MM.1S (cell line): ENCODE measurements around the gene ZNF488.

Experiments
- DNase-seq: peaks from one replicate; pipeline ENCODE4 v3.0.0-alpha.2; 2015
- H2AFZ ChIP-seq: fragments of 300-600 bp; sonication (generic); 2 replicates; pipeline ENCODE4 v1.6.0; 2016; ENCODE audit warnings: antibody characterized with exemption, low read length
- H3F3A ChIP-seq: fragments of 300-600 bp; sonication (generic); 2 replicates; pipeline ENCODE4 v1.6.1; 2016; ENCODE audit warnings: mild to moderate bottlenecking, antibody characterized with exemption, low read length, moderate library complexity, mixed read lengths; ENCODE audit not compliant: insufficient read depth
- H3K27ac ChIP-seq: fragments of 300-600 bp; sonication (generic); 2 replicates; pipeline ENCODE4 v1.5.1; 2016; ENCODE audit warnings: mild to moderate bottlenecking, low read length
- H3K27me3 ChIP-seq: fragments of 300-600 bp; sonication (generic); replicated peaks from 2 replicates; pipeline ENCODE4 v1.6.0; 2016; ENCODE audit warnings: low read length; ENCODE audit not compliant: insufficient read depth
- H3K36me3 ChIP-seq: fragments of 300-600 bp; sonication (generic); replicated peaks from 2 replicates; pipeline ENCODE4 v1.6.1; 2016; ENCODE audit warnings: mild to moderate bottlenecking, low read length, mixed read lengths; ENCODE audit not compliant: insufficient read depth
- H3K4me1 ChIP-seq: fragments of 300-600 bp; sonication (generic); 2 replicates; pipeline ENCODE4 v1.6.1; 2016; ENCODE audit warnings: low read length, mixed read lengths
- H3K4me2 ChIP-seq: fragments of 300-600 bp; sonication (generic); 2 replicates; pipeline ENCODE4 v1.6.0; 2016; ENCODE audit warnings: low read depth, low read length
- H3K4me3 ChIP-seq: fragments of 300-600 bp; sonication (generic); 2 replicates; pipeline ENCODE4 v1.5.1; 2016; ENCODE audit warnings: low read length, mixed read lengths
- H3K79me2 ChIP-seq: fragments of 300-600 bp; sonication (generic); 2 replicates; pipeline ENCODE4 v1.6.1; 2016; ENCODE audit warnings: mixed run types, low read length, mixed read lengths
- H3K9ac ChIP-seq: fragments of 300-600 bp; sonication (generic); 2 replicates; pipeline ENCODE4 v1.6.1; 2016; ENCODE audit warnings: low read length, mixed read lengths
- H3K9me2 ChIP-seq: fragments of 300-600 bp; sonication (generic); replicated peaks from 2 replicates; pipeline ENCODE4 v1.6.1; 2016; ENCODE audit warnings: mild to moderate bottlenecking, low read length, mixed read lengths; ENCODE audit not compliant: insufficient read depth
- H3K9me3 ChIP-seq: fragments of 300-600 bp; sonication (generic); replicated peaks from 2 replicates; pipeline ENCODE4 v1.6.1; 2016; ENCODE audit warnings: mild to moderate bottlenecking, low read length, mixed read lengths; ENCODE audit not compliant: insufficient read depth
- H4K20me1 ChIP-seq: fragments of 300-600 bp; sonication (generic); 2 replicates; pipeline ENCODE4 v1.6.1; 2016; ENCODE audit warnings: mild to moderate bottlenecking, low read length, moderate library complexity, mixed read lengths; ENCODE audit not compliant: insufficient read depth
- EZH2 ChIP-seq: fragments of 300-600 bp; sonication (generic); optimal IDR thresholded peaks from 2 replicates; pipeline ENCODE3; 2017; ENCODE audit warnings: low read depth, mild to moderate bottlenecking, antibody characterized with exemption, low read length, mixed read lengths
- EZH2phosphoT487 ChIP-seq: fragments of 300-600 bp; sonication (generic); IDR thresholded peaks from 2 replicates; pipeline ENCODE4 v1.6.1; 2018; ENCODE audit warnings: antibody characterized with exemption, low read length
- TF ChIP-seq, protein P1 (sequence below): fragments of 300-600 bp; sonication (generic); IDR thresholded peaks from 2 replicates; pipeline ENCODE4 v1.5.1; 2016; ENCODE audit warnings: antibody characterized with exemption, low read length, mixed read lengths

Gene ZNF488

GRCh38 chr10:47349941-47350371, 34.1 kb downstream of the ZNF488 start:
- Histone ChIP-seq H4K20me1 (no peaks in the 10 kb centered on the region), H2AFZ (no peak overlapping the region), H3K79me2 (no peaks in the 10 kb centered on the region), H3K9me3 (no peaks in the 10 kb centered on the region), H3K27me3 (peaks cover 57% of the 10 kb centered on the region), H3F3A (no peaks in the 10 kb centered on the region), H3K36me3 (no peaks in the 10 kb centered on the region), H3K27ac (no peak overlapping the region), H3K9me2 (no peaks in the 10 kb centered on the region), H3K4me3 (no peak overlapping the region), H3K9ac (no peak overlapping the region), H3K4me1 (no peaks in the 10 kb centered on the region), H3K4me2 (no peak overlapping the region)
- TF ChIP-seq EZH2: no peak
- TF ChIP-seq, protein P1, sequence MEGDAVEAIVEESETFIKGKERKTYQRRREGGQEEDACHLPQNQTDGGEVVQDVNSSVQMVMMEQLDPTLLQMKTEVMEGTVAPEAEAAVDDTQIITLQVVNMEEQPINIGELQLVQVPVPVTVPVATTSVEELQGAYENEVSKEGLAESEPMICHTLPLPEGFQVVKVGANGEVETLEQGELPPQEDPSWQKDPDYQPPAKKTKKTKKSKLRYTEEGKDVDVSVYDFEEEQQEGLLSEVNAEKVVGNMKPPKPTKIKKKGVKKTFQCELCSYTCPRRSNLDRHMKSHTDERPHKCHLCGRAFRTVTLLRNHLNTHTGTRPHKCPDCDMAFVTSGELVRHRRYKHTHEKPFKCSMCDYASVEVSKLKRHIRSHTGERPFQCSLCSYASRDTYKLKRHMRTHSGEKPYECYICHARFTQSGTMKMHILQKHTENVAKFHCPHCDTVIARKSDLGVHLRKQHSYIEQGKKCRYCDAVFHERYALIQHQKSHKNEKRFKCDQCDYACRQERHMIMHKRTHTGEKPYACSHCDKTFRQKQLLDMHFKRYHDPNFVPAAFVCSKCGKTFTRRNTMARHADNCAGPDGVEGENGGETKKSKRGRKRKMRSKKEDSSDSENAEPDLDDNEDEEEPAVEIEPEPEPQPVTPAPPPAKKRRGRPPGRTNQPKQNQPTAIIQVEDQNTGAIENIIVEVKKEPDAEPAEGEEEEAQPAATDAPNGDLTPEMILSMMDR: no peak
- DNase-seq: no peak

GRCh38 chr10:47349516-47349915, 34.6 kb downstream of the ZNF488 start:
- Histone ChIP-seq H3K79me2 (no peaks in the 10 kb centered on the region), H4K20me1 (no peaks in the 10 kb centered on the region), H3K4me3 (no peak overlapping the region), H3K9ac (no peak overlapping the region), H3K27me3 (peaks cover 57% of the 10 kb centered on the region), H3K4me1 (no peaks in the 10 kb centered on the region), H3K9me2 (no peaks in the 10 kb centered on the region), H3K27ac (no peak overlapping the region), H3K4me2 (no peak overlapping the region), H2AFZ (no peak overlapping the region), H3K36me3 (no peaks in the 10 kb centered on the region), H3K9me3 (no peaks in the 10 kb centered on the region), H3F3A (no peaks in the 10 kb centered on the region)
- TF ChIP-seq, protein P1: no peak
- TF ChIP-seq EZH2phosphoT487 (no peak), EZH2 (no peak)
- no peak for DNase-seq

DNA sequence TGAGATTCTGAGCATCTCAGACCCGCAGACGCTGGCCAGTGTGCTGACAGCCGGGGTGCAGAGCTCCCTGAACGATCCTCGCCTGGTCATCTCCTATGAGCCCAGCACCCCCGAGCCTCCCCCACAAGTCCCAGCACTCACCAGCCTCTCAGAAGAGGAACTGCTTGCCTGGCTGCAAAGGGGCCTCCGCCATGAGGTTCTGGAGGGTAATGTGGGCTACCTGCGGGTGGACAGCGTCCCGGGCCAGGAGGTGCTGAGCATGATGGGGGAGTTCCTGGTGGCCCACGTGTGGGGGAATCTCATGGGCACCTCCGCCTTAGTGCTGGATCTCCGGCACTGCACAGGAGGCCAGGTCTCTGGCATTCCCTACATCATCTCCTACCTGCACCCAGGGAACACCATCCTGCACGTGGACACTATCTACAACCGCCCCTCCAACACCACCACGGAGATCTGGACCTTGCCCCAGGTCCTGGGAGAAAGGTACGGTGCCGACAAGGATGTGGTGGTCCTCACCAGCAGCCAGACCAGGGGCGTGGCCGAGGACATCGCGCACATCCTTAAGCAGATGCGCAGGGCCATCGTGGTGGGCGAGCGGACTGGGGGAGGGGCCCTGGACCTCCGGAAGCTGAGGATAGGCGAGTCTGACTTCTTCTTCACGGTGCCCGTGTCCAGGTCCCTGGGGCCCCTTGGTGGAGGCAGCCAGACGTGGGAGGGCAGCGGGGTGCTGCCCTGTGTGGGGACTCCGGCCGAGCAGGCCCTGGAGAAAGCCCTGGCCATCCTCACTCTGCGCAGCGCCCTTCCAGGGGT, 35.2 kb downstream of the ZNF488 start:
- Histone ChIP-seq H3K27me3 (peaks cover 57% of the 10 kb centered on the region), H3K9me2 (no peaks in the 10 kb centered on the region), H3K4me3 (no peak overlapping the region), H3K36me3 (no peaks in the 10 kb centered on the region), H3K27ac (no peak overlapping the region), H3F3A (no peaks in the 10 kb centered on the region), H2AFZ (no peak overlapping the region), H3K9ac (no peak overlapping the region), H4K20me1 (no peaks in the 10 kb centered on the region), H3K4me2 (no peak overlapping the region), H3K9me3 (no peaks in the 10 kb centered on the region), H3K79me2 (no peaks in the 10 kb centered on the region), H3K4me1 (no peaks in the 10 kb centered on the region)
- DNase-seq: no peak
- TF ChIP-seq, protein P1: no peak
- TF ChIP-seq EZH2phosphoT487 (no peak), EZH2 (no peak)
